Astrocyte of the cerebellum (primary cell): Measurements from ENCODE around the gene EEFSEC.

ENCODE experiments used
- DNase-seq: peaks from one replicate; pipeline ENCODE4 v3.0.0-alpha.2; 2011; ENCODE audit warnings: low read depth
- H3K4me3 ChIP-seq: 2 replicates; pipeline ENCODE4 v1.5.1; 2011; ENCODE audit warnings: mild to moderate bottlenecking, low read depth, low read length, moderate library complexity
- CTCF ChIP-seq: IDR thresholded peaks from 2 replicates; pipeline ENCODE4 v1.5.1; 2012; ENCODE audit warnings: low read length, low read depth, moderate library complexity, mild to moderate bottlenecking; ENCODE audit errors: missing control alignments
- in situ Hi-C: cut with HindIII; loops from 2 replicates; pipeline ENCODE4 v1.10.0; 2017; ENCODE audit warnings: low sequenced_read_pairs

Gene EEFSEC

GRCh38 chr3:128348805-128349531, 195.7 kb downstream of the EEFSEC start:
- in situ Hi-C loops = no loop called here
- no peak overlapping the region for H3K4me3 ChIP-seq
- DNase-seq = no peak
- TF ChIP-seq CTCF = no peak

GRCh38 chr3:128349963-128350599, 196.8 kb downstream of the EEFSEC start:
- in situ Hi-C loops = no loop called here
- no peak for TF ChIP-seq CTCF
- H3K4me3 ChIP-seq = no peak overlapping the region
- no peak for DNase-seq

- TF ChIP-seq CTCF = no peak
- H3K4me3 ChIP-seq = no peak overlapping the region
- in situ Hi-C loops = no loop called here
- no peak for DNase-seq
Observed at GRCh38 chr3:128351546-128351945, 198.3 kb downstream of the EEFSEC start.

GRCh38 chr3:128352326-128352725, 199.0 kb downstream of the EEFSEC start:
- DNase-seq = no peak
- no peak for TF ChIP-seq CTCF
- in situ Hi-C loops = no loop called here
- no peak overlapping the region for H3K4me3 ChIP-seq

- TF ChIP-seq CTCF = no peak
- DNase-seq = no peak
- in situ Hi-C loops = no loop called here
- H3K4me3 ChIP-seq = no peak overlapping the region
Observed at GRCh38 chr3:128353361-128353965, 200.2 kb downstream of the EEFSEC start.

- no peak for TF ChIP-seq CTCF
- peak; percentile 20 for DNase-seq
- in situ Hi-C loops = no loop called here
- H3K4me3 ChIP-seq = no peak overlapping the region
Observed at GRCh38 chr3:128353991-128354687, 200.9 kb downstream of the EEFSEC start.
